ENCODE data around the gene KIF3A.

Gene KIF3A

DNA sequence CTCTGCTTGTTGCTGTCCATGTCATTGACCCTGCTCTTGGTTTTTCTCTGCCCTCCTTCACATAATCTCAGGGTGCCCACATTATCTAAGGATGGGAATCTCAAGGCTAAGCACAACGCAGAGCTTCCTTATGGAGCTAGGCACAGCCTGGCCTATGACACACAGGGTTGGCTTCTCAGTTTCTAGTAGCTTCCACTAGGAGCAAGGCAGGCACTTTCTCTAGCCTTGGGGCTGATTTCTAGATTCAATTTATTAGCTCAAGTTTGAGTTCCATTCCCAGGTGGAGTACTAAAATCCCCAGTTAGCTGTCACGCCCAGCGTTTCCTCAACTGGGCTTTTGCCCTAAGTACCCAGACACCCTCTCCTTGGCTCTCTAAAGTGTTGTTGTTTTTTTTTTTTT lies 51.2 kb downstream of the KIF3A start:
- no peak overlapping the region for H3K4me3 ChIP-seq (ENCODE audit: low read depth, low read length)
- no peak for DNase-seq (ENCODE audit: low read depth)
- TF ChIP-seq, protein P1, sequence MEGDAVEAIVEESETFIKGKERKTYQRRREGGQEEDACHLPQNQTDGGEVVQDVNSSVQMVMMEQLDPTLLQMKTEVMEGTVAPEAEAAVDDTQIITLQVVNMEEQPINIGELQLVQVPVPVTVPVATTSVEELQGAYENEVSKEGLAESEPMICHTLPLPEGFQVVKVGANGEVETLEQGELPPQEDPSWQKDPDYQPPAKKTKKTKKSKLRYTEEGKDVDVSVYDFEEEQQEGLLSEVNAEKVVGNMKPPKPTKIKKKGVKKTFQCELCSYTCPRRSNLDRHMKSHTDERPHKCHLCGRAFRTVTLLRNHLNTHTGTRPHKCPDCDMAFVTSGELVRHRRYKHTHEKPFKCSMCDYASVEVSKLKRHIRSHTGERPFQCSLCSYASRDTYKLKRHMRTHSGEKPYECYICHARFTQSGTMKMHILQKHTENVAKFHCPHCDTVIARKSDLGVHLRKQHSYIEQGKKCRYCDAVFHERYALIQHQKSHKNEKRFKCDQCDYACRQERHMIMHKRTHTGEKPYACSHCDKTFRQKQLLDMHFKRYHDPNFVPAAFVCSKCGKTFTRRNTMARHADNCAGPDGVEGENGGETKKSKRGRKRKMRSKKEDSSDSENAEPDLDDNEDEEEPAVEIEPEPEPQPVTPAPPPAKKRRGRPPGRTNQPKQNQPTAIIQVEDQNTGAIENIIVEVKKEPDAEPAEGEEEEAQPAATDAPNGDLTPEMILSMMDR (IDR thresholded peaks at IDR 0.05; ENCODE audit: low read depth, low read length, missing control alignments) = no peak

DNA sequence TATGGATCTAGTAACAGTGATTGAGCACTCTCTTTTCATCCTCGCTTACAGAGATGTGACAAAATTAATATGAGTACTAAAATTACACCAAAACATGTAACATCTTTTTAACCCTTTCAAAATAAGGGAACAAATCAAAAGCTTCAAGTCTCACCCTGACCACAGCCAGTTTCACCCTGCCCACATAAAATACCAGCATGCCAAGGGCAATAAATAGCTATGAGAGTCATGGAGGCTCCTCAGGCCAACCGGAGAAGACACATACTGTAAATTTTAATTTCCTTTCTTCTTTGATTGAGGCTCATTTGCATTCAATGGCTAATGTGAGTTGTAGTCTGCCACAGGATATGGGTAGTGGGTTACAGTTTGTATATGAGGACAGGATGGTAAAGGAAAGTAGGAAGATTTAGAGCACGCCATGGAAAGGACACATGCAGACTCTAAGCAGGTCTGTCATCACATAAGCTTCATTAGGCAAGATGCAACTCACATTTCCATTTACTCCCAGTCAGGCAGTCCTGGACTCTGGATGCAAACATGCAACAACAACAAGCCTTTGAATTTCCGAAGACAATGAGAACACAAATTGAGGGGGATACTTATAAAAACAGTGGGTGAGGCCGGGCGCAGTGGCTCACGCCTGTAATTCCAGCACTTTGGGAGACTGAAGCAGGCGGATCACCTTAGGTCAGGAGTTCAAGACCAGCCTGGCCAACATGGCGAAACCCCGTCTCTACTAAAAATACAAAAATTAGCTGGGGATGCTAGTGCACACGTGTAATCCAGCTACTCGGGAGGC lies 52.2 kb downstream of the KIF3A start:
- DNase-seq (ENCODE audit: low read depth) = no peak
- no peak overlapping the region for H3K4me3 ChIP-seq (ENCODE audit: low read depth, low read length)
- TF ChIP-seq, protein P1 (IDR thresholded peaks at IDR 0.05; ENCODE audit: low read depth, low read length, missing control alignments) = no peak

GRCh38 chr5:132684491-132684890 lies 52.9 kb downstream of the KIF3A start:
- no peak overlapping the region for H3K4me3 ChIP-seq (ENCODE audit: low read depth, low read length)
- DNase-seq (ENCODE audit: low read depth) = no peak
- TF ChIP-seq, protein P1 (IDR thresholded peaks at IDR 0.05; ENCODE audit: low read depth, low read length, missing control alignments) = no peak

- H3K4me3 ChIP-seq (ENCODE audit: low read depth, low read length) = no peak overlapping the region
- TF ChIP-seq, protein P1 (IDR thresholded peaks at IDR 0.05; ENCODE audit: low read depth, low read length, missing control alignments) = no peak
- no peak for DNase-seq (ENCODE audit: low read depth)
These were observed 55.4 kb downstream of the KIF3A start for GRCh38 chr5:132681983-132682382.

GRCh38 chr5:132681476-132681831 lies 55.9 kb downstream of the KIF3A start:
- no peak for DNase-seq (ENCODE audit: low read depth)
- H3K4me3 ChIP-seq (ENCODE audit: low read depth, low read length) = no peak overlapping the region
- TF ChIP-seq, protein P1 (IDR thresholded peaks at IDR 0.05; ENCODE audit: low read depth, low read length, missing control alignments) = no peak

DNA sequence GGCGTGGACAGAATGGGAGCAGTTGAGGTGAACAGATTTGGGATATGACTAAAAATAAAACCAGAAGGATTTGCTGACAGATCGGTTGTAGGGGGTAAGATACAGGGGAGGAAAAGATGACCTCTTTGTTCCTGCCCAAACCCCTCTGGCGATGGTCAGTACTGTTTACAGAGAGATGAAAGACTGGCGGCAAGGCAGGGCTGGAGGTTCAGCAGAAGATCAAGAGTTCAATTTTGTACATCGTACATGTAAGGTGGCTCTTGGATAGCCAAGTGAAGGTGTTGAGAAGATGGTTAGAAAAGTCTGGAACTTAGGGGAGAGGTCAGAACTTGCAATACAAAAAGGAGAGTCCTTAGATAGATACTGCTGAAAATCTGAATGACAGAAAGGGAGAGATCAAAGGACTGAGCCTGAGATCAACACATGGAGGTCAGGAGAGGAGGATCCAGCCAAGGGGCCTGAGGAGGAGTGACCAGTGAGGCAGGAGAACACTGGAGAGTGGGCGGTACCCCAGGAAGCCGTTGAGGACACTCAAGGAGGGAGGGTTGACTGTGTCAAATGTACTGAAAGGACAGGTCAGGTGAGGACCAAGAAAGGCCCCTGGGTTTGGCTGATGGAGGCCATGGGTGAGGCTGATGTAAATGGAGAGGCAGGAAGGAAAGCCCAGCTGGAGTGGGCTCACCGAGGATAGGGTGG lies 56.4 kb downstream of the KIF3A start:
- H3K4me3 ChIP-seq (ENCODE audit: low read depth, low read length) = no peak overlapping the region
- TF ChIP-seq, protein P1 (IDR thresholded peaks at IDR 0.05; ENCODE audit: low read depth, low read length, missing control alignments) = no peak
- no peak for DNase-seq (ENCODE audit: low read depth)
